ENCODE measurements around the gene CETP.

DNA sequence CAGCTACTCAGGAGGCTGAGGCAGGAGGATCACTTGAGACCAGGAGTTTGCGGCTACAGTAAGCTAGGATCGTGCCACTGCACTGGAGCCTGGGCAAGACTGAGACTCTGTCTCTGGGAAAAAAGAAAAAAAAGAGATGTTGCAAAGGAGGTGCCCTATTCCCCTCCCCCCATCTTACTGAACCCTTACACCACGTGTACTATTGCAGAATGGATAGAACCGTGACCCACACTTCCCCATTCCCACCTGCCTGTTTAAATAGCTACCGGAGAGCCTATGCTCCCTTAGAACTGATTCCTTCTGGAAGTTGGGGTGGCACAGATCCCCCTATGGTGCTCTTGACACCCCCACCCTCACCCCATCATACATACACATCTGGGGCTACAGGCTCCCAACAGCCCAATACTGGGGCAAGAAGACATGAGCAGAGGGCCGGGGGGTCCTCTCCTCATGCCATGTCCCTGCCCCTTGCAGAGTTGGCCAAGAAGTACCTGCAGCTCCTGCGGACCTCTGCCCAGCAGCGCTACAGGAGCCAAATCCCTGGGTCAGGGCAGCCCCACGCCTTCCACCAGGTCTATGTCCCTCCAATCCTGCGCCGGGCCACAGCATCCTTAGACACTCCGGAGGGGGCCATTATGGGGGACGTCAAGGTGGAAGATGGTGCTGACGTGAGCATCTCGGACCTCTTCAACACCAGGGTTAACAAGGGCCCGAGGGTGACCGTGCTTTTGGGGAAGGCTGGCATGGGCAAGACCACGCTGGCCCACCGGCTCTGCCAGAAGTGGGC, 63.3 kb downstream of the CETP start:
- no peak for TF ChIP-seq POLR2A (IDR thresholded peaks at IDR 0.05)
- TF ChIP-seq, protein P1, sequence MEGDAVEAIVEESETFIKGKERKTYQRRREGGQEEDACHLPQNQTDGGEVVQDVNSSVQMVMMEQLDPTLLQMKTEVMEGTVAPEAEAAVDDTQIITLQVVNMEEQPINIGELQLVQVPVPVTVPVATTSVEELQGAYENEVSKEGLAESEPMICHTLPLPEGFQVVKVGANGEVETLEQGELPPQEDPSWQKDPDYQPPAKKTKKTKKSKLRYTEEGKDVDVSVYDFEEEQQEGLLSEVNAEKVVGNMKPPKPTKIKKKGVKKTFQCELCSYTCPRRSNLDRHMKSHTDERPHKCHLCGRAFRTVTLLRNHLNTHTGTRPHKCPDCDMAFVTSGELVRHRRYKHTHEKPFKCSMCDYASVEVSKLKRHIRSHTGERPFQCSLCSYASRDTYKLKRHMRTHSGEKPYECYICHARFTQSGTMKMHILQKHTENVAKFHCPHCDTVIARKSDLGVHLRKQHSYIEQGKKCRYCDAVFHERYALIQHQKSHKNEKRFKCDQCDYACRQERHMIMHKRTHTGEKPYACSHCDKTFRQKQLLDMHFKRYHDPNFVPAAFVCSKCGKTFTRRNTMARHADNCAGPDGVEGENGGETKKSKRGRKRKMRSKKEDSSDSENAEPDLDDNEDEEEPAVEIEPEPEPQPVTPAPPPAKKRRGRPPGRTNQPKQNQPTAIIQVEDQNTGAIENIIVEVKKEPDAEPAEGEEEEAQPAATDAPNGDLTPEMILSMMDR (IDR thresholded peaks at IDR 0.05): no peak

All from thyroid gland (tissue), 4 donors.